ENCODE data around the gene IL10RB.
"Not testable (repeated sequence)": the region's sequence is repeated elsewhere in the genome, so short reads cannot be mapped to it uniquely, and the experiment has no call there.

Gene IL10RB

DNA sequence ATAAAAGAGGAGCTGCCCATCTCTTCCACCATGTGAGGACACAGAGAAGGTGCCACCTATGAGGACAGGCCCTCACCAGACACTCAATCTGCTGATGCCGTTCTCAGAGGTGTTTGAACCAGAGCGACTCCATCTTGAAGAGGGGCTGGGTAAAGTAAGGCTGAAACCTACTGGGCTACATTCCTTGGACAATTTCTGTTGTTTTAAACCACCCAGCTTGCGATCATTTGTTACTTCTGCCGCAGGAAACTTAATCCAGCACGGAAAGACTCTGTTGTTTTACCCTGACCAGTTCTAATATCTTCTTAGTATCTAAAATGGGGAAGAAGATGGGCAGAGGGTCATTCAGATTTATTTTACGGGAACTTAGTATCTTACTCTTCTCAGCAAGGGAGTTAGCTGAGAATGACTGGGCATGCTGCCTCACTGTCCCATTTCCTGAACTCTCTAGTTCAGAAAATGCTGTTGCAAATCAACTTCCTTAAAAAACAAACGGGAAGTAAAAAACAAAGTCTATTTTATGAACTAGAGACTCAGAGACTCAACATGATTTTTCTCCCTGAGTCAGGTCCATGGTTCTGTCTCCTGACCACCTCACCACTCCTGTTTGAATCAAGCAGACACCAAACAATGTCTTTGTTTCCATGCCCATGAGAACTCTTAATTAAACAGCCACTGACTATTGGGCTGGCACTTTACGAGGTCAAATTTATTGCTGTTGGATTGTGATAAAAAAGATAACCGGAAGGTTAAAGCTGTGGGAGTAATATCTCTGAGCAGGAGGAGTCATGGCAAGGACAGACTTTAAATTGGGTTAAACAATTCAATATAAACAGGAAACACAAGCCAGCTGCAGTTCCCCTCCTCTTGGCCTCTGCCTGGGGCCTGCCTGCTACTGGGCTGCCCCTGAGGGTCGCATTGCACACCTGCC is 34.8 kb downstream of the IL10RB start:
- no peak for DNase-seq (ENCODE audit: extremely low read depth in 1 of 2, low read depth in 1 of 2)

- no peak for DNase-seq (ENCODE audit: extremely low read depth in 1 of 2, low read depth in 1 of 2)
These were observed 35.5 kb downstream of the IL10RB start for GRCh38 chr21:33301632-33302002.

GRCh38 chr21:33302055-33302454 is 35.9 kb downstream of the IL10RB start:
- DNase-seq (ENCODE audit: extremely low read depth in 1 of 2, low read depth in 1 of 2), result no peak

DNA sequence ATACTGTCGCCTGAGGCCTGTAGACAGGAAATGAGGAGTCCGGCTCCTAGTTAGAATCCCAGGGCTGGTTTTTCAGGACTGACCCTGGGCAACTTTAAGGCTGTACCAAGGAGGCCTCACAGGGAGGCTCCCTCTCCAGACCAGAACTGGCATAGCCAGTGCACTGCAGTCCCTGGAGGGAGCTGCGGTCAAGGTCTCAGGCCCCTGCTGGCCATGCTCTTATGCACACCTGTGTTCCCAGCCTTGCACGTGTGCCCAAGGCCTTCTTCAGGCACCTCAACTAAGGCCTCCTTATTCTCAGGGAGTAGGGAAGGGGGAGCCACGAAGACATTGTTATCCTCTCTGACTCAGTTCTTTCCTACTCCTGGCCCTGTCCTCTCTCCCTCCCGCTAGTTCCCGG is 36.6 kb downstream of the IL10RB start:
- DNase-seq (ENCODE audit: extremely low read depth in 1 of 2, low read depth in 1 of 2), result no peak

GRCh38 chr21:33305344-33305671 is 39.1 kb downstream of the IL10RB start:
- DNase-seq (ENCODE audit: extremely low read depth in 1 of 2, low read depth in 1 of 2), result no peak

DNA sequence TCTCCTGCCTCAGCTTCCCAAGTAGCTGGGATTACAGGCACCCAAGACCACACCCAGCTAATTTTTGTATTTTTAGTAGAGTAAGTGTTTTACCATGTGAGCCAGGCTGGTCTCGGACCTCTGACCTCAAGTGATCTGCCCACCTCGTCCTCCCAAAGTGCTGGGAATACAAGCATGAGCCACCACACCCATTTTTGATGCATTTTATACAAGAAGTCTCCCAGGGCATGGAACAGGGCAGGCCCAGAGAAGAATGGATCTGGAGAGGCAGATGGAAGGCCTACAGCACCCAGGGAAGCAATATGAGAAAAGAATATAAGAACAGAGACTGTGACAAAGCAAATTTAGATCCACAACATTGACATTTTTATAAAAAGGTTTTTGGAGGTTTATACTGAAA is 39.8 kb downstream of the IL10RB start:
- DNase-seq (ENCODE audit: extremely low read depth in 1 of 2, low read depth in 1 of 2), result no peak

- no peak for DNase-seq (ENCODE audit: extremely low read depth in 1 of 2, low read depth in 1 of 2)
These were observed 42.7 kb downstream of the IL10RB start for GRCh38 chr21:33308586-33309490.

- no peak for DNase-seq (ENCODE audit: extremely low read depth in 1 of 2, low read depth in 1 of 2)
These were observed 43.6 kb downstream of the IL10RB start for GRCh38 chr21:33309778-33310177.

DNA sequence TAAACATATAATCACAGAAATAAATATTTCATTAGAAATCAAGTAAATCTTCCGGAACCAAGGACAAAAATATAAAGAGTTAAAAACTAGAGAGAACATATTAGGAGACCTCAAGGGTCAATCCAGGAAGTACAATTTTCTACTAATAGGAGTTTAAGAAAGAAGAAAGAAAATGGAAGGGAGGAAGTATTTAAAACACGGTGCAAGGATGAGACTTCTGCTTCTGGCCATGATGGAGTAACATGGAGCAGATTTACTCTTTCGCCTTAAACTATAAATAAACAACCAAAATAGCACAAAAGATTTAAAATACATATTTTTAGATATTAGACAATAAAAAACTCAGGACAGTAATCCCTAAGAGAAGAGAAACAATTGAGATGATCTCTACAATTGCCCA is 46.0 kb downstream of the IL10RB start:
- DNase-seq (ENCODE audit: extremely low read depth in 1 of 2, low read depth in 1 of 2), result no peak

GRCh38 chr21:33313183-33313582 is 47.0 kb downstream of the IL10RB start:
- no peak for DNase-seq (ENCODE audit: extremely low read depth in 1 of 2, low read depth in 1 of 2)

GRCh38 chr21:33313611-33314010 is 47.4 kb downstream of the IL10RB start:
- DNase-seq (ENCODE audit: extremely low read depth in 1 of 2, low read depth in 1 of 2), result no peak

GRCh38 chr21:33314111-33314510 is 47.9 kb downstream of the IL10RB start:
- DNase-seq (ENCODE audit: extremely low read depth in 1 of 2, low read depth in 1 of 2), result no peak

- no peak for DNase-seq (ENCODE audit: extremely low read depth in 1 of 2, low read depth in 1 of 2)
These were observed 50.0 kb downstream of the IL10RB start for GRCh38 chr21:33315946-33316710.

DNA sequence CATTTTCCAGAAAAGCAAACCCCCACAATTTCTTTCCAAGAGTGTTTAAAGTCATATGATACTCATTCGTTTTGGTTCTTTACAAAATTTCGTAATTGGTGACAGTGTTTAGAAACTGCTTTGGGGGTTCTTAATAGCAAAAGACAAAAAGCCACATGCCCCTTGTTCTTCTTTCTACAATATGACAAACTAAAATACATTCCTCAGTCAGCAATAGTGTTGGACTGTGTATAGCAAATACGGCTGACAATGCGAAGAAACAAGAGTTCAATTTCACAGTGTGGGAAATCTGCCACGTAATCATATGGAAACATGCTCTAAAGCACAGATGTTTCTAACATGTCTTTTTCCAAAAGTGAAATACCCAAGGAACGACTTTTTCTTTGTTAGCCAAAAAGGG is 51.0 kb downstream of the IL10RB start:
- DNase-seq (ENCODE audit: extremely low read depth in 1 of 2, low read depth in 1 of 2), result no peak

- no peak for DNase-seq (ENCODE audit: extremely low read depth in 1 of 2, low read depth in 1 of 2)
These were observed 51.8 kb downstream of the IL10RB start for GRCh38 chr21:33317786-33318486.

GRCh38 chr21:33321005-33321404 is 54.8 kb downstream of the IL10RB start:
- DNase-seq (ENCODE audit: extremely low read depth in 1 of 2, low read depth in 1 of 2), result not testable (repeated sequence)

- DNase-seq (ENCODE audit: extremely low read depth in 1 of 2, low read depth in 1 of 2), result not testable (repeated sequence)
These were observed 57.4 kb downstream of the IL10RB start for GRCh38 chr21:33323610-33324009.

DNA sequence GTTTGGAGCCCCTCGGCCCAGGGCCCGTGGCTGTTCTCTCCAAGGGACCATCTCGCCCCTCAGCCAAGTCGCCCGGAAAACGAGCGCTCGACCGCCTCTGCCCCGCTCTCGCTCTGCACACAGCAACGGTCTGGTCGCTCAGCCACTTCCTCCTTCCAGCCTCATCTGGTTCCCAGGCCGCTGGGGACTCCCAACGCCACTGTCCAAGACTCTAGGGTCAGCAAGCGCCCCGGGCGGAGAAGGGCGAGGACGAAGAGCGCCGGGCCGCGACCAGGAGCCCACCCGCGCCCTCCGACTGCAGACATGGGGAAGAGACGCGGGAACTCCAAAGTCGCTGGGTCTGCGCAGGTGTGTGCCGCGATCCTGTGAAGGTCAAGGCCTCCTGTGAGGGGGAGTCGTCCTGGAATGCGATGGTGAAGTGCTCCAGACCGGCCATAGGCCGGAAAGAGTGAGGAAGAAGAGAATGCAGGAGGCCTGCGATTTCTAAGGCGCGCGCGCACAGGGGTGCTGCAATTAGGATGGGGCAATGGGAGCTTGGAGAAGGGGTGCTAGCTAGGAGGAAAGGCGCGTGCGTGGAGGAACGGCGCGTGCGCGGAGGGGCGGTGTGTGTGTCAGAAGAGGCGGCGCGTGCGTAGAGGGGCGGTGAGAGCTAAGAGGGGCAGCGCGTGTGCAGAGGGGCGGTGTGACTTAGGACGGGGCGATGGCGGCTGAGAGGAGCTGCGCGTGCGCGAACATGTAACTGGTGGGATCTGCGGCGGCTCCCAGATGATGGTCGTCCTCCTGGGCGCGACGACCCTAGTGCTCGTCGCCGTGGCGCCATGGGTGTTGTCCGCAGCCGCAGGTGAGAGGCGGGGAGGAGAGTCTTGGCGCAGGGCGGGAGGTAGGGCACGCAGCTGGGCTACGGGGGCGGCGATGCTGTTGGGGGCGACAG is 58.4 kb downstream of the IL10RB start, which contains the start of gene IFNAR1:
Gene IFNAR1, plus strand, starts transcription at position 680 of the 931 bp plus-strand sequence. Its CDS starts 86 bp downstream, at position 766.
- DNase-seq (ENCODE audit: extremely low read depth in 1 of 2, low read depth in 1 of 2), result peak; percentile 97 to 98

All from stimulated activated CD8-positive, alpha-beta memory T cell treated with anti-CD3 and anti-CD28 coated beads, Interleukin-7, amount 100 ng/mL, for 48 hours (primary cell).